MCF 10A (cell line): Measurements from ENCODE around the gene ZDHHC18. TPM values are rescaled to one million over a fixed set of nuclear protein-coding genes. Genes with fewer than 3 reads are reported as not detected.

ENCODE experiments used
- BruUV-seq: library from RNA; stranded (reverse); fragments of 400-500 nt; replicated peaks from 2 replicates; lab custom pipeline; 2021; lab: Mats Ljungman, UMichigan
- CTCF ChIA-PET: fragments of 300-600 bp; sonication (Branson Sonifier 250); formaldehyde crosslinking; extraction: SDS; loops from one replicate; lab custom pipeline; 2021; ENCODE audit warnings: antibody characterized with exemption, inconsistent platforms; lab: Yijun Ruan, JAX
- POLR2A ChIA-PET: fragments of 300-600, 350-650 bp; sonication (Branson Sonifier 250); formaldehyde crosslinking; extraction: SDS; loops from one replicate; lab custom pipeline; 2020; ENCODE audit warnings: antibody characterized with exemption, inconsistent platforms; lab: Yijun Ruan, JAX
- DNase-seq: peaks from one replicate; pipeline ENCODE4 v3.0.0-alpha.2; 2018; ENCODE audit not compliant: unreplicated experiment
- H3K27ac Mint-ChIP-seq: one replicate; pipeline ENCODE4 v1.8.0; 2022; ENCODE audit warnings: mild to moderate bottlenecking, low read depth, mixed read lengths; ENCODE audit not compliant: unreplicated experiment
- H3K27me3 Mint-ChIP-seq: one replicate; pipeline ENCODE4 v1.8.0; 2022; ENCODE audit warnings: mixed read lengths; ENCODE audit not compliant: insufficient read depth, unreplicated experiment
- H3K36me3 Mint-ChIP-seq: one replicate; pipeline ENCODE4 v1.8.0; 2022; ENCODE audit warnings: mild to moderate bottlenecking, moderate library complexity, mixed read lengths; ENCODE audit not compliant: insufficient read depth, unreplicated experiment
- H3K4me1 Mint-ChIP-seq: one replicate; pipeline ENCODE4 v1.8.0; 2022; ENCODE audit warnings: mixed read lengths; ENCODE audit not compliant: insufficient read depth, unreplicated experiment
- H3K4me3 Mint-ChIP-seq: one replicate; pipeline ENCODE4 v1.8.0; 2022; ENCODE audit warnings: mild to moderate bottlenecking, moderate library complexity, mixed read lengths; ENCODE audit not compliant: unreplicated experiment
- H3K9me3 Mint-ChIP-seq: one replicate; pipeline ENCODE4 v1.8.0; 2022; ENCODE audit warnings: mixed read lengths; ENCODE audit not compliant: unreplicated experiment
- intact Hi-C: fragments of 100-400 bp; cut with micrococcal nuclease; formaldehyde crosslinking; loops from 2 replicates; pipeline ENCODE4 v1.14.1; 2022
- total RNA-seq: library from RNA; stranded (reverse); gene quantifications from 2 replicates; pipeline ENCODE4 v1.2.3, GENCODE V29; 2022
- TF ChIP-seq, protein P1 (sequence below): fragments of 200-600 bp; IDR thresholded peaks from one replicate; pipeline ENCODE4 v1.8.0; 2022; ENCODE audit warnings: antibody characterized with exemption, mild to moderate bottlenecking; ENCODE audit not compliant: unreplicated experiment

The ZDHHC18 gene
- total RNA-seq, 1 experiment from 2014 or later = 14.0 TPM

DNA sequence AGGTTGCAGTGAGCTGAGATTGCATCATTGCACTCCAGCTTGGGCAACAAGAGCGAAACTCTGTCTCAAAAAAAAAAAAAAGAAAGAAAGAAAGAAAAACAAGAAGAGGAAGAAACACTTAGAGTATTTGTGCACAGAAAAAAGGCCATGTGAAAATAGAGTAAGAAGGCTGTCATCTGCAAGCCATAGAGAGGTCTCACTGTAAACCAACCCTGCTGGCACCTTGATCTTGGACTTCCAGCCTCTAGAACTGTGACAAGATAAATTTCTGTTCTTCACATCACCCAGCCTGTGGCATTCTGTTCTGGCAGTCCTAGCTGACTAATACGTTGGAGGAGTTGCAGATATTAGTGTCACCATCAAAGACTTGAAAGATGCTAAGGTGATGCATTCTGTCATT, 12.1 kb upstream of the ZDHHC18 start:
- no TSS peak for BruUV-seq
- POLR2A ChIA-PET = no interaction called here
- Mint-ChIP-seq H3K27me3 (no peaks in the 10 kb centered on the region), H3K9me3 (no peaks in the 10 kb centered on the region), H3K4me3 (no peak overlapping the region), H3K4me1 (peaks cover 6% of the 10 kb centered on the region), H3K36me3 (no peaks in the 10 kb centered on the region), H3K27ac (no peak overlapping the region)
- TF ChIP-seq, protein P1, sequence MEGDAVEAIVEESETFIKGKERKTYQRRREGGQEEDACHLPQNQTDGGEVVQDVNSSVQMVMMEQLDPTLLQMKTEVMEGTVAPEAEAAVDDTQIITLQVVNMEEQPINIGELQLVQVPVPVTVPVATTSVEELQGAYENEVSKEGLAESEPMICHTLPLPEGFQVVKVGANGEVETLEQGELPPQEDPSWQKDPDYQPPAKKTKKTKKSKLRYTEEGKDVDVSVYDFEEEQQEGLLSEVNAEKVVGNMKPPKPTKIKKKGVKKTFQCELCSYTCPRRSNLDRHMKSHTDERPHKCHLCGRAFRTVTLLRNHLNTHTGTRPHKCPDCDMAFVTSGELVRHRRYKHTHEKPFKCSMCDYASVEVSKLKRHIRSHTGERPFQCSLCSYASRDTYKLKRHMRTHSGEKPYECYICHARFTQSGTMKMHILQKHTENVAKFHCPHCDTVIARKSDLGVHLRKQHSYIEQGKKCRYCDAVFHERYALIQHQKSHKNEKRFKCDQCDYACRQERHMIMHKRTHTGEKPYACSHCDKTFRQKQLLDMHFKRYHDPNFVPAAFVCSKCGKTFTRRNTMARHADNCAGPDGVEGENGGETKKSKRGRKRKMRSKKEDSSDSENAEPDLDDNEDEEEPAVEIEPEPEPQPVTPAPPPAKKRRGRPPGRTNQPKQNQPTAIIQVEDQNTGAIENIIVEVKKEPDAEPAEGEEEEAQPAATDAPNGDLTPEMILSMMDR = no peak
- DNase-seq = no peak
- CTCF ChIA-PET = interaction anchor here (1.0 kb wide), 1 partner anchor 212 kb away, joined by 3 read pairs; no protein-coding TSS in a partner anchor
- intact Hi-C loops = no loop called here

DNA sequence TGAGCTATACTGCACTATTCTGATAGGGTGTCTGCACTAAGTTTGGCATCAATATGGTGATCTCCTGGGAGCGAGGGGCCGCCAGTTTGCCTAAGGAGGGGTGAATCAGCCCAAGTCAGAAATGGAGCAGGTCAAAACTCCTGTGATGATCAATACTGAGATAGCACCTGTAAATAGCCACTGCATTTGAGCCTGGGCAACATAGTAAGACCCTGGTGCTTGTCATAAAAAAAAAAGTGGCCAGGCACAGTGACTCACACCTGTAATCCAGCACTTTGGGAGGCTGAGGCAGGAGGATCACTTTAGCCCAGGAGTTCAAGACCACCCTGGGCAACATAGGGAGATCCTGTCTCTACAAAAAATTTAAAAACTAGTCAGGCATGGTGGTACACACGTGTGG, 11.6 kb upstream of the ZDHHC18 start:
- Mint-ChIP-seq H3K27me3 (no peaks in the 10 kb centered on the region), H3K36me3 (no peaks in the 10 kb centered on the region), H3K4me3 (no peak overlapping the region), H3K9me3 (no peaks in the 10 kb centered on the region), H3K4me1 (peaks cover 6% of the 10 kb centered on the region), H3K27ac (no peak overlapping the region)
- CTCF ChIA-PET = interaction anchor here (1.0 kb wide), 1 partner anchor 213 kb away, joined by 3 read pairs; no protein-coding TSS in a partner anchor
- BruUV-seq = no TSS peak
- TF ChIP-seq, protein P1 = no peak
- POLR2A ChIA-PET = no interaction called here
- no peak for DNase-seq
- intact Hi-C loops = no loop called here

DNA sequence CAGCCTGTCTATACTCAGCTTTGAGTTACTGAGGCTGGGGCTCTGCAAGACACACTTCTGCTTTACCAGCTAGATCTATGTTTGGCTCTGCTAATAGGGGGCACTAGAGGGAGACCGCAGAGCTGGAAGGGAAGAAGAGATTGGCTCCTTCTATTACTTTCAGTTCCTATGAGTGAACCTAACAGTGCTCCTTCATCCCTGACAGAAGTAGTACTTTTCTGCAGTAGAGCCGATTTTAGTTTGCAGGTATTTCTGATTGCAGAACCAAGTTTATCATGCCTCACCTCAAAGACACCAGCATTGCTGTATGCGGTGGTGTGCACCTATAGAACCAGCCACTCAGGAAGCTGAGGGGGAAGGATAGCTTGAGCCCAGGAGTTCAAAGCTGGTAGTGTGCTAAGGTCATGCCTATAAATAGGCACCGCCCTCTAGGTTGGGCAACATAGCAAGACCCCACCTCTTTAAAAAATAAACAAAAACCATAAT, 5.7 kb upstream of the ZDHHC18 start:
- intact Hi-C loops = no loop called here
- ChIA-PET CTCF (interaction anchor here (0.5 to 1.4 kb wide), 3 partner anchors 10 to 25 kb away, joined by 3 to 8 read pairs (median 4); no protein-coding TSS in a partner anchor), POLR2A (interaction anchor here (0.9 to 1.3 kb wide), 4 partner anchors 9 to 44 kb away, joined by 3 to 4 read pairs (median 3); no protein-coding TSS in a partner anchor)
- no peak for DNase-seq
- Mint-ChIP-seq H3K9me3 (no peaks in the 10 kb centered on the region), H3K4me1 (peaks cover 6% of the 10 kb centered on the region), H3K4me3 (no peak overlapping the region), H3K27me3 (no peaks in the 10 kb centered on the region), H3K36me3 (no peaks in the 10 kb centered on the region), H3K27ac (no peak overlapping the region)
- BruUV-seq = no TSS peak
- TF ChIP-seq, protein P1 = no peak

DNA sequence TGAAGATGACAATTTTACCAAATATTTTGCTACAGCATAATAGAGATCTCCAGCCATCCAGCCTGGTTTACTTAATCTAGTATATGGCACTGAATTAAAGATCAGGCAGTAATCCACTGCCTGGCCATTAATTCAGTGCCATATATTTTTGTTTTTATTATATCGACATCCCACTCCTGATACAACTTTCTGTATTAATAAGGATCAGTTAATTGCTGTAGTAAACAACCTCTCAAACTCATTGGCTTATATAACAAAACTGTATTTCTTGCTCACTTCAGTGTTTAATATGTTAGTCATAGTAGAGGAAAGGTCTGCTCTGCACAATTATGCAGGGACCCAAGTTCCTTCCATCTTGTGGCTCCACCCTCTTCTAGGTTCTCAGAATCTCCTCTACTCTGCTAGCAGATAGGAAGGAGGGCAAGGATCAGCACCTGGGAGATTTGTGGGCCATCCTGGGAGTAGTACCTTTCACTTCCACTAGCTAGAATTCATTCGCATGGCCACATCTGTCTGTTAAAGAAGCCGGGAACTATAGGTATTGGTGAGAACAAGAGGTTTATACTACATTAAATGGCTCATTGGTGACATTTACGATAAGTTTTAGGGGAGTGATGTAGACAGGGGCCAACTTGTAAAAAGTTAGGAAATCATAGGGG, 3.6 kb upstream of the ZDHHC18 start:
- no TSS peak for BruUV-seq
- H3K4me1 Mint-ChIP-seq = peaks cover 12% of the 10 kb centered on the region
- no peak for DNase-seq

More for the DNA sequence above, 3.6 kb upstream of the ZDHHC18 start:
- TF ChIP-seq, protein P1 = no peak
- Mint-ChIP-seq H3K27me3 (no peaks in the 10 kb centered on the region), H3K9me3 (no peaks in the 10 kb centered on the region), H3K4me3 (no peak overlapping the region), H3K27ac (no peak overlapping the region), H3K36me3 (no peaks in the 10 kb centered on the region)
- POLR2A ChIA-PET = interaction anchor here (0.7 to 1.0 kb wide), 2 partner anchors 64 to 277 kb away, joined by 4 to 5 read pairs; no protein-coding TSS in a partner anchor
- CTCF ChIA-PET = interaction anchor here (0.7 to 3.1 kb wide), 5 partner anchors 12 to 222 kb away, joined by 3 to 15 read pairs (median 3); no protein-coding TSS in a partner anchor
- intact Hi-C loops = no loop called here
